ENCODE data around the gene PPP2R5A. TPM values are rescaled to one million over a fixed set of nuclear protein-coding genes. Genes with fewer than 3 reads are reported as not detected.

PPP2R5A gene
- total and polyA plus RNA-seq, 2 of the 13 experiments (the other 11 are each of a cell fraction or from before 2014, with no cell fraction given), result 22.0 to 31.4 TPM

GRCh38 chr1:212255705-212256307 lies 29.4 kb upstream of the PPP2R5A start (continued):
- TF ChIP-seq, protein P1, sequence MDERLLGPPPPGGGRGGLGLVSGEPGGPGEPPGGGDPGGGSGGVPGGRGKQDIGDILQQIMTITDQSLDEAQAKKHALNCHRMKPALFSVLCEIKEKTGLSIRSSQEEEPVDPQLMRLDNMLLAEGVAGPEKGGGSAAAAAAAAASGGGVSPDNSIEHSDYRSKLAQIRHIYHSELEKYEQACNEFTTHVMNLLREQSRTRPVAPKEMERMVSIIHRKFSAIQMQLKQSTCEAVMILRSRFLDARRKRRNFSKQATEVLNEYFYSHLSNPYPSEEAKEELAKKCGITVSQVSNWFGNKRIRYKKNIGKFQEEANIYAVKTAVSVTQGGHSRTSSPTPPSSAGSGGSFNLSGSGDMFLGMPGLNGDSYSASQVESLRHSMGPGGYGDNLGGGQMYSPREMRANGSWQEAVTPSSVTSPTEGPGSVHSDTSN (CRISPR knock-in tag; IDR thresholded peaks at IDR 0.05), result no peak
- peak; percentile 29; the same call in 1 of the 2 replicates for TF ChIP-seq ZNF792 (CRISPR knock-in tag; IDR thresholded peaks at IDR 0.05)
- TF ChIP-seq ZNF775 (CRISPR knock-in tag; IDR thresholded peaks at IDR 0.05; ENCODE audit: borderline replicate concordance), result no peak
- TF ChIP-seq ZNF589 (CRISPR knock-in tag; conservative IDR thresholded peaks at IDR 0.05), result no peak
- peak; percentile 65 to 74; a peak in 3 of 4 replicates for TF ChIP-seq EP300 (IDR thresholded peaks at IDR 0.05; ENCODE audit: low read depth in 2 of 2, low read length in 2 of 2)
- TF ChIP-seq EP300 (CRISPR knock-in tag; IDR thresholded peaks at IDR 0.05; ENCODE audit: borderline replicate concordance), result peak; percentile 28; the same call in 1 of the 2 replicates
- TF ChIP-seq CENPBD1 (CRISPR knock-in tag; IDR thresholded peaks at IDR 0.05; ENCODE audit: borderline replicate concordance, low read depth), result no peak
- no peak for TF ChIP-seq ZHX2 (IDR thresholded peaks at IDR 0.05; ENCODE audit: low read depth)
- no peak for TF ChIP-seq ZHX2 (CRISPR knock-in tag; IDR thresholded peaks at IDR 0.05; ENCODE audit: borderline replicate concordance)
- TF ChIP-seq ZFP36 (IDR thresholded peaks at IDR 0.05; ENCODE audit: borderline replicate concordance, low read depth, low read length, partially characterized antibody), result no peak
- peak; percentile 17; the same call in 1 of the 2 replicates for TF ChIP-seq GABPB1 (CRISPR knock-in tag; IDR thresholded peaks at IDR 0.05)
- TF ChIP-seq PLRG1 (conservative IDR thresholded peaks at IDR 0.05), result no peak
- TF ChIP-seq SIN3A (IDR thresholded peaks at IDR 0.05; ENCODE audit: borderline replicate concordance, low read depth, low read length), result peak; percentile 76; the same call in 1 of the 2 replicates
- TF ChIP-seq GATA4 (IDR thresholded peaks at IDR 0.05; ENCODE audit: borderline replicate concordance, low read depth), result peak; percentile 30; the same call in 1 of the 2 replicates
- no peak for TF ChIP-seq PRDM15 (CRISPR knock-in tag; IDR thresholded peaks at IDR 0.05)
- peak; percentile 66; the same call in 1 of the 2 replicates for TF ChIP-seq POLR2G (IDR thresholded peaks at IDR 0.05; ENCODE audit: low read depth, low read length)
- TF ChIP-seq SIX1 (CRISPR knock-in tag; IDR thresholded peaks at IDR 0.05; ENCODE audit: borderline replicate concordance), result no peak
- TF ChIP-seq ZNF317 (CRISPR knock-in tag; IDR thresholded peaks at IDR 0.05), result no peak
- TF ChIP-seq ZNF256 (CRISPR knock-in tag; conservative IDR thresholded peaks at IDR 0.05), result no peak

Data from HepG2 (cell line).